ENCODE data around the gene VPS8.

- TF ChIP-seq, protein P1, sequence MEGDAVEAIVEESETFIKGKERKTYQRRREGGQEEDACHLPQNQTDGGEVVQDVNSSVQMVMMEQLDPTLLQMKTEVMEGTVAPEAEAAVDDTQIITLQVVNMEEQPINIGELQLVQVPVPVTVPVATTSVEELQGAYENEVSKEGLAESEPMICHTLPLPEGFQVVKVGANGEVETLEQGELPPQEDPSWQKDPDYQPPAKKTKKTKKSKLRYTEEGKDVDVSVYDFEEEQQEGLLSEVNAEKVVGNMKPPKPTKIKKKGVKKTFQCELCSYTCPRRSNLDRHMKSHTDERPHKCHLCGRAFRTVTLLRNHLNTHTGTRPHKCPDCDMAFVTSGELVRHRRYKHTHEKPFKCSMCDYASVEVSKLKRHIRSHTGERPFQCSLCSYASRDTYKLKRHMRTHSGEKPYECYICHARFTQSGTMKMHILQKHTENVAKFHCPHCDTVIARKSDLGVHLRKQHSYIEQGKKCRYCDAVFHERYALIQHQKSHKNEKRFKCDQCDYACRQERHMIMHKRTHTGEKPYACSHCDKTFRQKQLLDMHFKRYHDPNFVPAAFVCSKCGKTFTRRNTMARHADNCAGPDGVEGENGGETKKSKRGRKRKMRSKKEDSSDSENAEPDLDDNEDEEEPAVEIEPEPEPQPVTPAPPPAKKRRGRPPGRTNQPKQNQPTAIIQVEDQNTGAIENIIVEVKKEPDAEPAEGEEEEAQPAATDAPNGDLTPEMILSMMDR (IDR thresholded peaks at IDR 0.05): no peak
- TF ChIP-seq POLR2A (IDR thresholded peaks at IDR 0.05): no peak
Observed at GRCh38 chr3:184911570-184911969, 99.6 kb downstream of the VPS8 start.
